SH-SY5Y (cell line): ENCODE measurements around the gene TNFAIP3.

ENCODE experiments used
- GATA2 ChIP-seq: IDR thresholded peaks from 2 replicates; pipeline ENCODE4 v1.6.1; 2011; ENCODE audit warnings: mild to moderate bottlenecking, low read depth, low read length
- GATA3 ChIP-seq: IDR thresholded peaks from 2 replicates; pipeline ENCODE4 v1.6.1; 2011; ENCODE audit warnings: low read depth, mild to moderate bottlenecking, low read length, moderate library complexity

TNFAIP3 gene

GRCh38 chr6:137893181-137893580, 26.1 kb downstream of the TNFAIP3 start:
- TF ChIP-seq GATA2 (no peak), GATA3 (no peak)

GRCh38 chr6:137893726-137894125, 26.7 kb downstream of the TNFAIP3 start:
- TF ChIP-seq GATA3, result no peak
- no peak for TF ChIP-seq GATA2

GRCh38 chr6:137894779-137895385, 27.8 kb downstream of the TNFAIP3 start:
- TF ChIP-seq GATA2, result no peak
- TF ChIP-seq GATA3, result no peak

- TF ChIP-seq GATA2 (no peak), GATA3 (no peak)
These were observed 29.6 kb downstream of the TNFAIP3 start for GRCh38 chr6:137896647-137897046.

- TF ChIP-seq GATA2 (no peak), GATA3 (no peak)
These were observed 33.8 kb downstream of the TNFAIP3 start for GRCh38 chr6:137900815-137901214.

GRCh38 chr6:137901454-137901853, 34.4 kb downstream of the TNFAIP3 start:
- TF ChIP-seq GATA3 (no peak), GATA2 (no peak)

GRCh38 chr6:137902699-137903098, 35.6 kb downstream of the TNFAIP3 start:
- no peak for TF ChIP-seq GATA3
- TF ChIP-seq GATA2, result no peak

GRCh38 chr6:137903274-137903932, 36.3 kb downstream of the TNFAIP3 start:
- TF ChIP-seq GATA2 (no peak), GATA3 (no peak)

- TF ChIP-seq GATA2, result no peak
These were observed 37.1 kb downstream of the TNFAIP3 start for GRCh38 chr6:137903933-137904821.

- TF ChIP-seq GATA2 (no peak), GATA3 (no peak)
These were observed 38.0 kb downstream of the TNFAIP3 start for GRCh38 chr6:137904822-137905617.

- no peak for TF ChIP-seq GATA3
- no peak for TF ChIP-seq GATA2
These were observed 39.0 kb downstream of the TNFAIP3 start for GRCh38 chr6:137906020-137906472.

- TF ChIP-seq GATA3 (no peak), GATA2 (no peak)
These were observed 40.1 kb downstream of the TNFAIP3 start for GRCh38 chr6:137907170-137907569.

- TF ChIP-seq GATA2 (no peak), GATA3 (no peak)
These were observed 42.5 kb downstream of the TNFAIP3 start for GRCh38 chr6:137909533-137909932.

- TF ChIP-seq GATA2 (no peak), GATA3 (no peak)
These were observed 43.4 kb downstream of the TNFAIP3 start for GRCh38 chr6:137910424-137910834.

GRCh38 chr6:137910843-137911456, 43.9 kb downstream of the TNFAIP3 start:
- TF ChIP-seq GATA3 (no peak), GATA2 (no peak)
